Ishikawa (cell line): Measurements from ENCODE around the gene ANKRD6.
A peak's percentile ranks its signal among the peaks of the same experiment; 100 is the strongest.

Source experiments
- CEBPB ChIP-seq: IDR thresholded peaks from 2 replicates; pipeline ENCODE4 v1.6.1; 2012
- CREB1 ChIP-seq: IDR thresholded peaks from 2 replicates; pipeline ENCODE4 v1.6.1; 2012; ENCODE audit warnings: low read depth
- EGR1 ChIP-seq: IDR thresholded peaks from 2 replicates; pipeline ENCODE4 v1.6.1; 2012
- EP300 ChIP-seq: IDR thresholded peaks from 2 replicates; pipeline ENCODE4 v1.6.1; 2012; ENCODE audit warnings: borderline replicate concordance
- FOXM1 ChIP-seq: IDR thresholded peaks from 2 replicates; pipeline ENCODE4 v1.6.1; 2012; ENCODE audit warnings: low read depth, borderline replicate concordance
- NFIC ChIP-seq: IDR thresholded peaks from 2 replicates; pipeline ENCODE4 v1.6.1; 2012
- RAD21 ChIP-seq: IDR thresholded peaks from 2 replicates; pipeline ENCODE4 v1.6.1; 2012; ENCODE audit warnings: low read depth
- REST ChIP-seq: IDR thresholded peaks from 2 replicates; pipeline ENCODE4 v1.6.1; 2012; ENCODE audit warnings: low read depth, mild to moderate bottlenecking
- TAF1 ChIP-seq: IDR thresholded peaks from 2 replicates; pipeline ENCODE4 v1.6.1; 2012; ENCODE audit warnings: low read depth, mild to moderate bottlenecking
- TCF12 ChIP-seq: IDR thresholded peaks from 2 replicates; pipeline ENCODE4 v1.6.1; 2012; ENCODE audit warnings: low read depth
- TEAD4 ChIP-seq: IDR thresholded peaks from 2 replicates; pipeline ENCODE4 v1.6.1; 2012
- USF1 ChIP-seq: IDR thresholded peaks from 2 replicates; pipeline ENCODE4 v1.6.1; 2012
- YY1 ChIP-seq: IDR thresholded peaks from 2 replicates; pipeline ENCODE4 v1.6.1; 2012; ENCODE audit warnings: low read depth
- ZBTB7A ChIP-seq: IDR thresholded peaks from 2 replicates; pipeline ENCODE4 v1.6.1; 2012; ENCODE audit warnings: low read depth
- TF ChIP-seq, protein P1 (sequence below): IDR thresholded peaks from 2 replicates; pipeline ENCODE4 v1.6.1; 2012

The ANKRD6 gene

DNA sequence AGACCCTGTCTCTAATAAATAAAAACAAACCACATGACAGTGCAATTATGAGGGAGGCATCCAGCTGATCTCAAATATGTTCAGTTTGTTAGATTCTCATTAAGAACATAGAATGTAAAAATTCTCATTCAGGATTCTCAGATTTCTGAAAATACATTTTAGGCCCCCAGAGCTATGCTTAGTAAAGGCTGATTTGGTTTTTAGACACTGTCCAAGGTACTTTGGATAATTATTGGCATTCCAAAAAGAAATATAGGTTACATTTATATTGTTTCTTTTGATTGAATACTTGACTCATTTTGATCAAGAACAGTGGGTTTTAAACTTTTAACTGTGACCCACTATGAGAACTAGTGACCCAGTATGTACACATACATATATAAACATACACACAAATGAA, 55.5 kb downstream of the ANKRD6 start:
- TF ChIP-seq REST = peak; percentile 68
- TF ChIP-seq FOXM1 = no peak

DNA sequence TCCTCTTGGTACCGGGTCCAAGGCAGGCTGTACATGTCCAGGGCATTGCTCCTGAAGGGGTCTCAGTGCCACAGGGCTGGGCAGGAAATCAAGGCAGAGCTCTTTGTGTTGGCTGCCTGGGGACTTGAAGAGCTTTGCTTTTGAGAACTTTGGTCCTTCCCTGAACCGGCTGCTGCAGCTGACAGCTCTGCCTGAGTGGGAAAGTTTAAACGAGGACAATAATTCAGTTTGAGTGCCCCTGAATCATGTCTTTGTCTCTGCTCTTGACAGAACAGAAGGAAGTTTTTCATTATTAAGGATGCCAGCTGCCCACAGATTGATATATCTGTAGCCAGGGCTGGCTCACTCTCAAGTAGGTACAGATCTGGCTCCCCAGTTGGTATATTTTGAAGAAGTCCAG, 56.1 kb downstream of the ANKRD6 start:
- TF ChIP-seq EGR1 = no peak
- no peak for TF ChIP-seq TCF12
- TF ChIP-seq NFIC = no peak
- TF ChIP-seq TEAD4 = no peak
- no peak for TF ChIP-seq TAF1
- no peak for TF ChIP-seq CREB1
- no peak for TF ChIP-seq ZBTB7A
- no peak for TF ChIP-seq REST
- TF ChIP-seq FOXM1 = no peak
- no peak for TF ChIP-seq RAD21
- TF ChIP-seq CEBPB = no peak
- TF ChIP-seq EP300 = no peak
- TF ChIP-seq USF1 = no peak
- TF ChIP-seq YY1 = no peak
- TF ChIP-seq, protein P1, sequence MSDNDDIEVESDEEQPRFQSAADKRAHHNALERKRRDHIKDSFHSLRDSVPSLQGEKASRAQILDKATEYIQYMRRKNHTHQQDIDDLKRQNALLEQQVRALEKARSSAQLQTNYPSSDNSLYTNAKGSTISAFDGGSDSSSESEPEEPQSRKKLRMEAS = no peak

GRCh38 chr6:89492025-89492640, 59.2 kb downstream of the ANKRD6 start:
- no peak for TF ChIP-seq TAF1
- TF ChIP-seq RAD21 = no peak
- TF ChIP-seq REST = no peak
- TF ChIP-seq CEBPB = no peak
- no peak for TF ChIP-seq USF1
- no peak for TF ChIP-seq EP300
- no peak for TF ChIP-seq FOXM1
- no peak for TF ChIP-seq ZBTB7A
- no peak for TF ChIP-seq TCF12
- TF ChIP-seq NFIC = no peak

DNA sequence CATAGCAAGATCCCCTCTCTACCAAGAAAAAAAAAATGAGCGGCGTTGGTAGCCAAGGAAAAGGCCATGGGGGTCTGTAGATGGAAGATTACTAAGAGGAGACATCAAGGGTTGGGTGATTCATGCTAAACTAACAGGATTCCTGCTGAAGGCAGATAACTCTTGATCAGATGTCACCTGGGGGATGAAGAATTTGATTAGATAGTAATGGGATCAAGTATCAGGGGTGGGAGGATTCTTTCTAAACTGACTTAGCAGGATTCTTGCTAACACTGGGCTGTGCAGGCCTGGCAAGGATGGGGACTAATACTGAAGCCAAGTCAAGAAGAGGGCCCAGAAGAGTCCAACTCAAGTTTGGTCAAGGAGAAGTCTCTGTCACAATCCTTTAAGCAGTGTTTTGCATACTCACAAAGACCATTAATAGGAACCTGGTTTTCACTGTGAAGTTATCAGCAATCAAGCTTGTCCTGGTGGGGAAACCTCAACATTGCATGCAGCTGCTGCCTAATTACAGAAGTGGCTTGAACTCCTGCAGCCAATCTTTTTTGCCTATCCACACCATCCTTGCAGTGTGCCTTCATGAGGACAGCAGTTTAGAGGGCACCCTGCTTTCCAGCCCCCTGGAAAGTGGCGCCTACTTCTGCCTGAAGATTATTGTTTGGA, 61.3 kb downstream of the ANKRD6 start:
- TF ChIP-seq TAF1 (no peak), USF1 (no peak)

DNA sequence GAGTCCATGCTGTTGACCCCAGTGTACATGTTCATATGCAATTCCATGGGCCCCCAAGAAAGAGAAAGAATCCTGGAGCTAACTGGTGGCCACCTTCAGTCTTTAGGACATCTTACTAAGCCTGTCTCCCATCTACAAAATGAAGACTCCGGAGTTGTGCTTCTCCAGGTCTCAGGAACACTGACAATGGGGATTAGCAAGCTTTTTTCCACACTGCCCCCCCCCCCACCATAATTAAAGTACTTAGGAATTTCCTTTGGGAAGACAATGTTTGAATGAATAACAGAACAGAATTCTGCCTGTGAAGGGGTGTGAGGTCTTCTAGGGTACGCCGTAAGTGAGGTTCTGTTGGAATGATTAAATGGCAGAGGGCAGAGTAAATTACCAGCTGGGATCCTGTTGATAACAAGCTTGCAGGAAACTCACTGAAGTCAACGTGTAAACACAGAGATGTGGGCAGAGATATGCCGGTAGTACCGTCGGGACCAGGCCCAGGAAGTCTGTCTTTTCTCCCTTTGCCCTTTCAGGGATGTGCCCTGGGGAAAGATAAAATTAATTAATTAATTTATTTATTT, 63.1 kb downstream of the ANKRD6 start:
- TF ChIP-seq FOXM1 = no peak
- no peak for TF ChIP-seq EGR1
- TF ChIP-seq EP300 = no peak
- no peak for TF ChIP-seq CREB1
- no peak for TF ChIP-seq USF1
- TF ChIP-seq TAF1 = no peak
- TF ChIP-seq RAD21 = no peak
- no peak for TF ChIP-seq YY1
- no peak for TF ChIP-seq NFIC
- no peak for TF ChIP-seq REST
- TF ChIP-seq, protein P1 = no peak
- no peak for TF ChIP-seq ZBTB7A
- TF ChIP-seq CEBPB = no peak
- TF ChIP-seq TCF12 = no peak
